Subcutaneous abdominal adipose tissue (tissue), 5 donors: ENCODE results near the gene ELF5.

Experiments
- H3K27ac ChIP-seq: one replicate; pipeline ENCODE4 v1.7.0; 2013; ENCODE audit warnings: low read depth, mild to moderate bottlenecking, inconsistent platforms, low read length, moderate library complexity
- H3K27me3 ChIP-seq, 5 donors: one replicate each; pipeline ENCODE4 v1.7.0; 2013; ENCODE audit warnings: low read length in 5 of 5, inconsistent platforms in 1 of 5; ENCODE audit not compliant: control insufficient read depth in 5 of 5, insufficient read depth in 4 of 5
- H3K36me3 ChIP-seq, 5 donors: one replicate each; pipeline ENCODE4 v1.7.0; 2013; ENCODE audit warnings: low read length in 5 of 5; ENCODE audit not compliant: control insufficient read depth in 5 of 5, insufficient read depth in 5 of 5
- H3K4me1 ChIP-seq, 5 donors: one replicate each; pipeline ENCODE4 v1.7.0; 2013; ENCODE audit warnings: low read length in 5 of 5, mild to moderate bottlenecking in 3 of 5, moderate library complexity in 1 of 5; ENCODE audit not compliant: control insufficient read depth in 5 of 5, insufficient read depth in 5 of 5
- H3K4me3 ChIP-seq, 5 donors: one replicate each; pipeline ENCODE4 v1.7.0; 2013; ENCODE audit warnings: low read length in 5 of 5, low read depth in 1 of 5
- H3K9ac ChIP-seq, 5 donors: one replicate each; pipeline ENCODE4 v1.7.0; 2013; ENCODE audit warnings: low read length in 5 of 5, mild to moderate bottlenecking in 4 of 5, moderate library complexity in 3 of 5
- H3K9me3 ChIP-seq, 5 donors: one replicate each; pipeline ENCODE4 v1.7.0; 2013; ENCODE audit warnings: low read length in 5 of 5; ENCODE audit not compliant: control insufficient read depth in 5 of 5
- donor health status: healthy.
- donor health status: healthy.
- donor health status: healthy.
- donor health status: healthy.
- donor health status: healthy.

ELF5 gene

GRCh38 chr11:34524696-34525095 is 11.1 kb upstream of the ELF5 start:
- Histone ChIP-seq H3K4me1 (peaks cover 0 to 5% (median 0%) of the 10 kb centered on the region in 5 donors), H3K27me3 (peaks cover 0 to 3% (median 2%) of the 10 kb centered on the region in 5 donors), H3K4me3 (no peak overlapping the region), H3K9ac (no peak overlapping the region), H3K36me3 (no peaks in the 10 kb centered on the region), H3K9me3 (no peaks in the 10 kb centered on the region), H3K27ac (no peak overlapping the region)

GRCh38 chr11:34523053-34523452 is 9.5 kb upstream of the ELF5 start:
- Histone ChIP-seq H3K27ac (no peak overlapping the region), H3K9ac (no peak overlapping the region), H3K36me3 (no peaks in the 10 kb centered on the region), H3K4me3 (no peak overlapping the region), H3K4me1 (peaks cover 0 to 5% (median 0%) of the 10 kb centered on the region in 5 donors), H3K27me3 (peaks cover 0 to 2% (median 0%) of the 10 kb centered on the region in 5 donors), H3K9me3 (no peaks in the 10 kb centered on the region)

GRCh38 chr11:34522188-34522587 is 8.6 kb upstream of the ELF5 start:
- H3K4me1 ChIP-seq: peaks cover 0 to 5% (median 0%) of the 10 kb centered on the region in 5 donors
- H3K9ac ChIP-seq: no peak overlapping the region
- peaks cover 0 to 2% (median 0%) of the 10 kb centered on the region in 5 donors for H3K27me3 ChIP-seq
- no peak overlapping the region for H3K27ac ChIP-seq
- H3K36me3 ChIP-seq: no peaks in the 10 kb centered on the region
- H3K9me3 ChIP-seq: no peaks in the 10 kb centered on the region
- no peak overlapping the region for H3K4me3 ChIP-seq

DNA sequence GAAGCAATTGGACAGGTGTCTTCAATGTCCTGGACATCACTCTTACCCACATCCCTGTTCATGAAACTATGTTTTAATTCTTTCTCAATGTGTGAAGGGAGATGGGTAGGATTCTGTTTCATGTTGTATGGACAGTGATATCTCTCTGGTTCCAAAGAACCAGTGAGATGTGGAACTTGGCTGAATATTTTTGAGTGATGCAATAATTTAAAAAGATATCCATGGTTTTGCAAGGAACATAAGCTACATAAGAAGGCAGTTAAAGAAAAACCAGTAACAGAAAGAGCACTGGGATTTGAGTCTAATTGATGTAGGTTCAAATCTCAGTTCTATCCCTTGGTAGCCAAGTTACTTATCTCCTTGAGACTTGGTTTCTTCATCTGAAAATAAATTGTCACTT is 7.7 kb upstream of the ELF5 start:
- no peak overlapping the region for H3K27ac ChIP-seq
- peaks cover 0 to 5% (median 0%) of the 10 kb centered on the region in 5 donors for H3K4me1 ChIP-seq
- no peak overlapping the region for H3K4me3 ChIP-seq
- H3K9me3 ChIP-seq: no peaks in the 10 kb centered on the region
- H3K27me3 ChIP-seq: peaks cover 0 to 2% (median 0%) of the 10 kb centered on the region in 5 donors
- H3K9ac ChIP-seq: no peak overlapping the region
- H3K36me3 ChIP-seq: no peaks in the 10 kb centered on the region

GRCh38 chr11:34519595-34520235 is 6.1 kb upstream of the ELF5 start:
- no peaks in the 10 kb centered on the region for H3K36me3 ChIP-seq
- no peaks in the 10 kb centered on the region for H3K9me3 ChIP-seq
- H3K27me3 ChIP-seq: no peaks in the 10 kb centered on the region
- no peak overlapping the region for H3K9ac ChIP-seq
- peaks cover 0 to 5% (median 0%) of the 10 kb centered on the region in 5 donors for H3K4me1 ChIP-seq
- H3K4me3 ChIP-seq: no peak overlapping the region
- no peak overlapping the region for H3K27ac ChIP-seq

- H3K9ac ChIP-seq: no peak overlapping the region
- H3K36me3 ChIP-seq: no peaks in the 10 kb centered on the region
- H3K9me3 ChIP-seq: no peaks in the 10 kb centered on the region
- peaks cover 0 to 9% (median 0%) of the 10 kb centered on the region in 5 donors for H3K4me1 ChIP-seq
- H3K27ac ChIP-seq: no peak overlapping the region
- H3K4me3 ChIP-seq: no peak overlapping the region
- no peaks in the 10 kb centered on the region for H3K27me3 ChIP-seq
These were observed 2.9 kb upstream of the ELF5 start for GRCh38 chr11:34516247-34517040.

GRCh38 chr11:34514597-34514996 is 1.0 kb upstream of the ELF5 start:
- Histone ChIP-seq H3K36me3 (no peaks in the 10 kb centered on the region), H3K9ac (no peak overlapping the region), H3K4me3 (no peak overlapping the region), H3K27me3 (no peaks in the 10 kb centered on the region), H3K9me3 (no peaks in the 10 kb centered on the region), H3K27ac (no peak overlapping the region), H3K4me1 (peaks cover 0 to 9% (median 0%) of the 10 kb centered on the region in 5 donors)

DNA sequence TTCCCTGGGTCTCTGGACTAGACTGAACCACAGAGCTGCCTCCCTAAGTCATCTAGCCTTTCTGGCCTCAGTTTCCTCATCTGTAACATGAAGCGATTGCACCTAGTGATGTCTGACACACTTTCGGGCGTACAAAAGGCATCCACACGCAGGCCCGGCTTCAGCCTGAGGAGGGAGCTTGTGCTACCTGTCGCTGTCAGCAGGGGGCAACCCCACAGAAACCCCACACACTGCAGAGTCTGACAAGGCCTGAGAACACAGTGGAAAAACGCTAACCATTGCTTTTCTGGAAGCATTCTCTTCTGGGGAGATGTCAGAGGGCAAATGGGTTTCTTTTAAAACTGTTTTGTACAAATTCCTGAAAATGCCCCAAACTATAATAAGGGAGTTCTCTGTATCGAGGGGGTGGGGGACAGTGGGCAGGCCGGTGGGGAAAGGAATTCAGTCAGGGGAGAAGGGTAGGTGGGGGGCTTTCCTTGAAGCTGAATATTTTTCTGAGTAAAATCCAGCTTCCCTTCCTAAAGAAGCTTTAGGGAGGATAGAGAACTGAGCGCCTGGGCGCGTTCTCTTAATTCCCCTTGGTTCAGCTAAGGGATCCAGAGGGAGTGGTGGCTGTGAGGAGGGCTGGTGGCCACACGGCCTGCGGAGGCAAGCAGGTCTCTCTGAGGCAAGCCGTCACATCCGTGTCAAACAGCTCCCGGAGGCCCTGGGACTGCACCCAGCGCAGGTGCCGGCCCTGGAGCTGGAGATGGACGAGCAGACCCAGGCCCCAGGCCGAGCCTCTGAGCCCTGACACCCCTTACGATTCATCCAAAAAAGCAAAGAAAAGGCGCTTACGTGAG is 533 bp downstream of the ELF5 start:
- no peak overlapping the region for H3K9ac ChIP-seq
- H3K4me3 ChIP-seq: no peak overlapping the region
- no peak overlapping the region for H3K27ac ChIP-seq

DNA sequence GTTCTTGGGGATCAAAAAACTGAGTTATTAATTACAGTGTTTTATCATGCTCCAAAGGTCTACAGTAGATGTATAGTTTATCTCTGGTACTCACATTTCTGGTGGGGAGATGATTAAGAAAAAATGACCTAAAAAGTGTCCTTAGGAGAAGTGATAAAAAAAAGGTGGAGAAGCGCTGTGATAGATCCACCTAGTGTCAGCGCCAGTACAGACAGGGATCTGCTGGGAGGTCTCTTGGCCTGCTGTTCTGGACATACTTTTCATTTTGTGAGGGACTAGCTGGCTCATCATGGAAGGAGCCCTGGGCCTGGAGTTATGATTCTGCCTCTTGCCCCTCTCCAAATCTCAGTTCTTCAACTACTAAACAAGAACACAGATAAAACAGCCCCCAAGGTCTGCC is 2.9 kb downstream of the ELF5 start:
- no peaks in the 10 kb centered on the region for H3K9me3 ChIP-seq
- H3K9ac ChIP-seq: no peak overlapping the region
- peaks cover 0 to 9% (median 0%) of the 10 kb centered on the region in 5 donors for H3K4me1 ChIP-seq
- H3K27ac ChIP-seq: no peak overlapping the region
- no peaks in the 10 kb centered on the region for H3K36me3 ChIP-seq
- no peak overlapping the region for H3K4me3 ChIP-seq
- H3K27me3 ChIP-seq: no peaks in the 10 kb centered on the region

More for the DNA sequence above, 533 bp downstream of the ELF5 start:
- Histone ChIP-seq H3K9me3 (no peaks in the 10 kb centered on the region), H3K4me1 (peaks cover 0 to 9% (median 0%) of the 10 kb centered on the region in 5 donors), H3K36me3 (no peaks in the 10 kb centered on the region), H3K27me3 (no peaks in the 10 kb centered on the region)
